ENCODE measurements around the gene DECR2. TPM values are rescaled to one million over a fixed set of nuclear protein-coding genes. Genes with fewer than 3 reads are reported as not detected.

The DECR2 gene
- total RNA-seq, 2 donors from 2014 or later = 31.8 to 43.5 TPM

DNA sequence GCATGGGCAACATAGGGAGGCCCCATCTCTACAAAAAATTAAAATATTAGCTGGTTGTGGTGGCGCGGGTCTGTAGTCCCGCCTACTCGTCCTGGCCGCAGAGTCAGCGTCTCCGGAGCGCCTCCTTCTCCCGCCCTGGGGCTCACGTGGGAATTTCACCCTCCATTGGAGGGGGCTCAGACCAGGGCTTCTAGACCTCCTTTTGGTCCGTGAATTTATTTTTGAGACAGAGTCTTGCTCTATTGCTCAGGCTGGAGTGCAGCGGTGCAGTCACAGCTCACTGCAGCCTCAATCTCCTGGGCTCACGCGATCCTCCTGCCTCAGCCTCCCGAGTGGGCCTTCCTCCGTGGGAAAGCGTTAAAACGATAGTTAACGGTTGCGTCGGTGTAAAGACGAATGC lies 5.1 kb upstream of the DECR2 start:
- Mint-ChIP-seq H3K4me3 (peak overlapping the region; percentile 71), H3K9me3 (peaks cover 13% of the 10 kb centered on the region), H3K36me3 (ENCODE audit: low read depth) (peaks cover 15% of the 10 kb centered on the region), H3K27ac (peak overlapping the region; percentile 96), H3K27me3 (ENCODE audit: insufficient read depth) (no peaks in the 10 kb centered on the region), H3K4me1 (peaks cover 12% of the 10 kb centered on the region)
- no peak overlapping the region for H3K27ac ChIP-seq (ENCODE audit: low read depth, low read length)
- H3K9me3 ChIP-seq (ENCODE audit: control insufficient read depth, low read length) = peaks cover 5% of the 10 kb centered on the region
- H3K36me3 ChIP-seq (ENCODE audit: control insufficient read depth, insufficient read depth, low read length) = no peaks in the 10 kb centered on the region
- TF ChIP-seq, protein P1, sequence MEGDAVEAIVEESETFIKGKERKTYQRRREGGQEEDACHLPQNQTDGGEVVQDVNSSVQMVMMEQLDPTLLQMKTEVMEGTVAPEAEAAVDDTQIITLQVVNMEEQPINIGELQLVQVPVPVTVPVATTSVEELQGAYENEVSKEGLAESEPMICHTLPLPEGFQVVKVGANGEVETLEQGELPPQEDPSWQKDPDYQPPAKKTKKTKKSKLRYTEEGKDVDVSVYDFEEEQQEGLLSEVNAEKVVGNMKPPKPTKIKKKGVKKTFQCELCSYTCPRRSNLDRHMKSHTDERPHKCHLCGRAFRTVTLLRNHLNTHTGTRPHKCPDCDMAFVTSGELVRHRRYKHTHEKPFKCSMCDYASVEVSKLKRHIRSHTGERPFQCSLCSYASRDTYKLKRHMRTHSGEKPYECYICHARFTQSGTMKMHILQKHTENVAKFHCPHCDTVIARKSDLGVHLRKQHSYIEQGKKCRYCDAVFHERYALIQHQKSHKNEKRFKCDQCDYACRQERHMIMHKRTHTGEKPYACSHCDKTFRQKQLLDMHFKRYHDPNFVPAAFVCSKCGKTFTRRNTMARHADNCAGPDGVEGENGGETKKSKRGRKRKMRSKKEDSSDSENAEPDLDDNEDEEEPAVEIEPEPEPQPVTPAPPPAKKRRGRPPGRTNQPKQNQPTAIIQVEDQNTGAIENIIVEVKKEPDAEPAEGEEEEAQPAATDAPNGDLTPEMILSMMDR (conservative IDR thresholded peaks at IDR 0.05) = no peak
- H3K27me3 ChIP-seq (ENCODE audit: control insufficient read depth, insufficient read depth, low read length, poor library complexity, severe bottlenecking) = no peaks in the 10 kb centered on the region
- peak overlapping the region; percentile 59 for H3K9ac ChIP-seq (ENCODE audit: extremely low read depth, low read length, poor library complexity, severe bottlenecking)
- H3K4me1 ChIP-seq (ENCODE audit: control insufficient read depth, insufficient read depth, low read length) = peaks cover 3% of the 10 kb centered on the region
- DNase-seq = peak; percentile 83
- WGBS, 2 experiments (ENCODE audit: insufficient coverage in 1 of 2, insufficient read length in 1 of 2) = 8 to 22% methylated on average over 18 to 22 of the region's 22 CpGs
- H3K4me3 ChIP-seq (ENCODE audit: low read length) = peak overlapping the region; percentile 74

DNA sequence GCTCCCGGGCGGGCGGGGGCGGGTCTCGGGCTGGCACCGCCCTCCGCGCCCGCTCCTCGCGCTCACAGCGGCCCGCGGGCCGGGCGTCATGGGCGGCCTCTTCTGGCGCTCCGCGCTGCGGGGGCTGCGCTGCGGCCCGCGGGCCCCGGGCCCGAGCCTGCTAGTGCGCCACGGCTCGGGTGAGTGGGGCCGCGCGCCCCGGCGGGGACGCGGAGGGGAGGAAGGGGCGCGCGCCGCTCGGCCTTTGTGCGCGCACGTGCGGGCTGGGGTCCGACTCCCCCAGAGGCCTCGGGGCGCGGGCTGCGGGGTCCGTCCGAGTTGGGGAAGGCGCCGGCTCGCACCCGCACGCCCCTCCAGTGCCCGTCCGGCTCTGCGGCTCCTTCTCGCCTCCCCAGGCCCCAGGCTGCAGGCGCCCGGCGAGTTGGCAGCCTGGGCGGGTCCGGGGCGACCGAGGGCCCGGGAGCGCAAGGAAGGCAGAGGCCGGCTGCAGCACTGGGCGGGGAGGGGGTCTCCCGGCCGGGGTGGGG lies 4.5 kb upstream of the DECR2 start, which contains the start of gene NME4:
Gene NME4 (plus strand): TSS at position 65 of the 527 bp plus-strand sequence. CDS start 24 bp downstream, at position 89.
- H3K9ac ChIP-seq (ENCODE audit: extremely low read depth, low read length, poor library complexity, severe bottlenecking) = peak within 1 kb of the TSS; percentile 68
- H3K4me3 ChIP-seq (ENCODE audit: low read length) = peak within 1 kb of the TSS; percentile 74
- H3K27ac Mint-ChIP-seq = peak within 1 kb of the TSS; percentile 96
- peak within 1 kb of the TSS; percentile 77 for H3K27ac ChIP-seq (ENCODE audit: low read depth, low read length)
- H3K4me3 Mint-ChIP-seq = peak within 1 kb of the TSS; percentile 71
- DNase-seq = peak; percentile 85
- no peaks in the 10 kb centered on the region for H3K36me3 ChIP-seq (ENCODE audit: control insufficient read depth, insufficient read depth, low read length)
- H3K9me3 ChIP-seq (ENCODE audit: control insufficient read depth, low read length) = peaks cover 2% of the 10 kb centered on the region
- peaks cover 12% of the 10 kb centered on the region for H3K4me1 Mint-ChIP-seq
- peaks cover 8% of the 10 kb centered on the region for H3K9me3 Mint-ChIP-seq
- H3K36me3 Mint-ChIP-seq (ENCODE audit: low read depth) = peaks cover 9% of the 10 kb centered on the region
- whole genome bisulfite sequencing, 2 experiments (ENCODE audit: insufficient coverage in 1 of 2, insufficient read length in 1 of 2) = 2% methylated on average over 63 of the region's 75 CpGs; no CpG with 5 or more reads in 1 of the 2 experiments
- H3K27me3 Mint-ChIP-seq (ENCODE audit: insufficient read depth) = no peaks in the 10 kb centered on the region
- H3K27me3 ChIP-seq (ENCODE audit: control insufficient read depth, insufficient read depth, low read length, poor library complexity, severe bottlenecking) = no peaks in the 10 kb centered on the region
- H3K4me1 ChIP-seq (ENCODE audit: control insufficient read depth, insufficient read depth, low read length) = peaks cover 3% of the 10 kb centered on the region
- TF ChIP-seq, protein P1 (conservative IDR thresholded peaks at IDR 0.05) = no peak

DNA sequence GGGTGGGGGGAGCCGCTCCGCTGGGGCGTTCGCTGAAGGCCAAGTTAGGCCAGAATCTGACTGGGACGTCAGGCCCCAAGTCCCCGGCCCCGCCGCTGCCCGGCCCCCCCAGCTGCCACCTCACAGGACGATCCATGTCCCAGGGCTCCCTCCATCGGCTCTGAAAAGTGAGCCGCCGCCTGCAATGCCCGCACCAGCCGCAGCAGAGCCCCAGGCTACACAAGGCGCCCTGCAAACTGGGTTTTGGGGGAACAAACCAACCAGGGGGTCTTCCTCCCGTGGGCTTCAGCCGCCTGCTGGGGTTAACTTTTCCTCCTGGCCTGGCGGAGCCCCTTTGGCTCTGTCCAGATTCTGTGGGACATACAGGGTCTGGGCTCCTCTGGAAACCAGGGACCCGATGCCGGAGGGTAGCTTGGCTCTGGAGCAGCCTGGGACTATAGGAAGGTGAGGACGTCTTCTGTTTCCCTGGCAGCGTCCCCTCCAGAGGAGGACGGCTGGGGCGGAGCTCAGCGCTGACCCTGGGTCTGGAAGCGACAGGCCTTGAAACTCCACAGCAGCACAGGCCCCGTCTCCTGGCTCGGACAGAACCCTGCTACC lies 3.9 kb upstream of the DECR2 start:
- Histone ChIP-seq H3K4me3 (ENCODE audit: low read length) (peak overlapping the region; percentile 58), H3K27ac (ENCODE audit: low read depth, low read length) (peak overlapping the region; percentile 44), H3K27me3 (ENCODE audit: control insufficient read depth, insufficient read depth, low read length, poor library complexity, severe bottlenecking) (no peaks in the 10 kb centered on the region), H3K9ac (ENCODE audit: extremely low read depth, low read length, poor library complexity, severe bottlenecking) (no peak overlapping the region), H3K36me3 (ENCODE audit: control insufficient read depth, insufficient read depth, low read length) (no peaks in the 10 kb centered on the region), H3K4me1 (ENCODE audit: control insufficient read depth, insufficient read depth, low read length) (peaks cover 3% of the 10 kb centered on the region), H3K9me3 (ENCODE audit: control insufficient read depth, low read length) (no peaks in the 10 kb centered on the region)
- TF ChIP-seq, protein P1 (conservative IDR thresholded peaks at IDR 0.05) = peak; percentile 59
- peak; percentile 95 for DNase-seq
- Mint-ChIP-seq H3K4me3 (peak overlapping the region; percentile 52), H3K27me3 (ENCODE audit: insufficient read depth) (no peaks in the 10 kb centered on the region), H3K27ac (peak overlapping the region; percentile 82), H3K9me3 (peaks cover 2% of the 10 kb centered on the region), H3K4me1 (peaks cover 12% of the 10 kb centered on the region), H3K36me3 (ENCODE audit: low read depth) (peaks cover 5% of the 10 kb centered on the region)
- 53 to 55% methylated on average over 7 to 27 of the region's 29 CpGs for WGBS, 2 experiments (ENCODE audit: insufficient coverage in 1 of 2, insufficient read length in 1 of 2)

All from endodermal cell (in vitro differentiated cells).